ENCODE data around the gene CPA3. TPM values are rescaled to one million over a fixed set of nuclear protein-coding genes. Genes with fewer than 3 reads are reported as not detected.

The CPA3 gene
- total and polyA plus RNA-seq, 2 of the 13 experiments (the other 11 are each of a cell fraction or from before 2014, with no cell fraction given) = not detected

DNA sequence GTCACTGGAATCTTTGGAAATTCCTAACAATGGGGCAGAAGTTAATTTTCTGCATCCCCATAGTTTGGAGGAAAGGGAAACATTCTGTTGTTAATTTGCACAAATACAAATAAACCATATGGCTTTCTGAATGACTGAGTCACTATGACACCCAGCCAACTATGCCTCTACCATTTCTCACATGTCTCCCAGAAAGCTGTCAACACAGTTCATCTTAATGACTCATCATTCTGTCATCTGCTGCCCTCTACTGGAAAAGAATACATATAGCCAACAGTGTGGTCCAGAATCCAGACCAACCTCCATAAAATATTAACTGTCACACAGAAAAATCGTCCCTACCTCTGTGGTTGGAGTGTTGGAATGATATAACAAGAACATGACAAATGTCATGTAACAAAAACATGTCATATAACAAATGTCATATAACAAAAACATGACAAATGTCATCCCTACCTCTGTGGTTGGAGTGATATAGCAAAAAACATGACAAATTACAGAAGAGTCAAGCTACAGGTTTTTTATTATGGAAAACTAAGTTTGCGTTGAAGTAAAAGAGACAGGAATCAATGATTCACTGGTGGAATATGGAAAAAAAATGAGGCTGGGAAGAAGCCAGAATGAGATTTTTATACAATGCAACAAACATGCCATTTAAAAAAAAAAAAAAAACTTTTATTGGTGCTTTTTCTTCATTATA lies 78.6 kb downstream of the CPA3 start (continued):
- no peak for TF ChIP-seq FIP1L1 (IDR thresholded peaks at IDR 0.05; ENCODE audit: borderline replicate concordance, insufficient read depth, low read depth, low read length)
- TF ChIP-seq RFX3 (CRISPR knock-in tag; IDR thresholded peaks at IDR 0.05) = no peak
- no peak for TF ChIP-seq PTBP1 (IDR thresholded peaks at IDR 0.05; ENCODE audit: low read depth, low read length, poor library complexity, severe bottlenecking)
- TF ChIP-seq GTF2F1 (IDR thresholded peaks at IDR 0.05; ENCODE audit: low read length) = no peak
- TF ChIP-seq DNMT3B (CRISPR knock-in tag; conservative IDR thresholded peaks at IDR 0.05) = no peak

DNA sequence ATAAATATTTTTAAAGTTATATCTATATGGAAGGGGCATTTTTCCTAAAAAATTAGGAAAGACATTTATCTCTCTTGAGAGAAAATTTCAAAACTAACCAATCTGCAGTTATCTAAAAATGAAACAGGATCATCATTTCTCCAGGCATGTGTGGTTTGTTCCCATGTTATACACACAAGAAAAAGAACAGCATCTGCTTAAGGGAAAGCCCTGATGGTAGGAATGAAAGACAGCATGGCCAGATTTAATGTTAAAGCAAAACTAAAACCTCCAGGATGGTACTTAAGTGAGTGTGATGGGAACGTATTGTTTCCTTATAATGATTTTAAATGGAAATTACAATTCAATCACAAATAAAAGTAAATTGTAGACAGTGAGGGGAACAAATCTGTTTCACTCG lies 80.0 kb downstream of the CPA3 start:
- in situ Hi-C loops (cut with HindIII; ENCODE audit: extremely low pct_ligation_motif_present, low pct_unique_long_range_greater_than_20kb) (loop anchor here (5.0 kb wide), 3 partner anchors 83 to 563 kb away; no protein-coding TSS in a partner anchor), intact Hi-C loops (cut with micrococcal nuclease; ENCODE audit: unreplicated experiment) (loop anchor here (5.0 kb wide), 1 partner anchor 568 kb away; no protein-coding TSS in a partner anchor)
- FAIRE-seq = no peak
- H4K20me1 ChIP-seq (ENCODE audit: insufficient read depth, low read length) = no peaks in the 10 kb centered on the region
- no peaks in the 10 kb centered on the region for H3K4me1 ChIP-seq (ENCODE audit: insufficient read depth, low read length)
- 25% methylated on average over 2 of the region's 2 CpGs for WGBS (ENCODE audit: low lambda C conversion rate)
- no peak for DNase-seq (ENCODE audit: low spot score)
- H3K27ac ChIP-seq (ENCODE audit: extremely low read length, insufficient read depth, low read length) = no peak overlapping the region
- H3K4me3 ChIP-seq (replicated peaks in 1 of 3; ENCODE audit: insufficient read depth in 1 of 3, low read depth in 2 of 3, low read length in 3 of 3) = no peak overlapping the region
- no peak for ATAC-seq
- no peaks in the 10 kb centered on the region for H3K79me2 ChIP-seq (ENCODE audit: insufficient read depth, low read length)
- H3K27me3 ChIP-seq (ENCODE audit: control insufficient read depth in 1 of 2, insufficient read depth in 2 of 2, low read length in 2 of 2) = peaks cover 0 to 13% of the 10 kb centered on the region in 2 experiments; a peak in 1 of 5 replicates
- POLR2A ChIA-PET = no interaction called here
- BruUV-seq (replicated peaks) = no TSS peak
- no peak overlapping the region for H3K4me2 ChIP-seq (ENCODE audit: low read depth, low read length)
- no peaks in the 10 kb centered on the region for H3K36me3 ChIP-seq (replicated peaks in 1 of 2; ENCODE audit: control insufficient read depth in 1 of 2, insufficient read depth in 2 of 2, low read length in 2 of 2)
- no peak overlapping the region for H2AFZ ChIP-seq (ENCODE audit: low read length)
- H3K9me3 ChIP-seq (ENCODE audit: low read length) = no peaks in the 10 kb centered on the region
- no peak overlapping the region for H3K9ac ChIP-seq (ENCODE audit: insufficient read depth, low read depth, low read length)
- CTCF ChIA-PET (ENCODE audit: low intra/inter-chr PET ratio, low total read pairs) = no interaction called here
- no peak for TF ChIP-seq GATAD1 (CRISPR knock-in tag; IDR thresholded peaks at IDR 0.05)
- TF ChIP-seq, protein P1, sequence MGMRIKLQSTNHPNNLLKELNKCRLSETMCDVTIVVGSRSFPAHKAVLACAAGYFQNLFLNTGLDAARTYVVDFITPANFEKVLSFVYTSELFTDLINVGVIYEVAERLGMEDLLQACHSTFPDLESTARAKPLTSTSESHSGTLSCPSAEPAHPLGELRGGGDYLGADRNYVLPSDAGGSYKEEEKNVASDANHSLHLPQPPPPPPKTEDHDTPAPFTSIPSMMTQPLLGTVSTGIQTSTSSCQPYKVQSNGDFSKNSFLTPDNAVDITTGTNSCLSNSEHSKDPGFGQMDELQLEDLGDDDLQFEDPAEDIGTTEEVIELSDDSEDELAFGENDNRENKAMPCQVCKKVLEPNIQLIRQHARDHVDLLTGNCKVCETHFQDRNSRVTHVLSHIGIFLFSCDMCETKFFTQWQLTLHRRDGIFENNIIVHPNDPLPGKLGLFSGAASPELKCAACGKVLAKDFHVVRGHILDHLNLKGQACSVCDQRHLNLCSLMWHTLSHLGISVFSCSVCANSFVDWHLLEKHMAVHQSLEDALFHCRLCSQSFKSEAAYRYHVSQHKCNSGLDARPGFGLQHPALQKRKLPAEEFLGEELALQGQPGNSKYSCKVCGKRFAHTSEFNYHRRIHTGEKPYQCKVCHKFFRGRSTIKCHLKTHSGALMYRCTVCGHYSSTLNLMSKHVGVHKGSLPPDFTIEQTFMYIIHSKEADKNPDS (CRISPR knock-in tag; IDR thresholded peaks at IDR 0.05) = no peak
- no peak for TF ChIP-seq ATF3 (CRISPR knock-in tag; IDR thresholded peaks at IDR 0.05)
- no peak for TF ChIP-seq MEIS2 (CRISPR knock-in tag; IDR thresholded peaks at IDR 0.05)
- TF ChIP-seq TARDBP (CRISPR knock-in tag; IDR thresholded peaks at IDR 0.05) = no peak
- TF ChIP-seq GATA4 (IDR thresholded peaks at IDR 0.05; ENCODE audit: borderline replicate concordance, low read depth) = no peak
- TF ChIP-seq RARG (CRISPR knock-in tag; IDR thresholded peaks at IDR 0.05; ENCODE audit: low read depth) = no peak
- no peak for TF ChIP-seq ZNF646 (CRISPR knock-in tag; IDR thresholded peaks at IDR 0.05)
- no peak for TF ChIP-seq ZNF782 (CRISPR knock-in tag; IDR thresholded peaks at IDR 0.05; ENCODE audit: borderline replicate concordance)
- TF ChIP-seq SAFB2 (CRISPR knock-in tag; IDR thresholded peaks at IDR 0.05; ENCODE audit: borderline replicate concordance, low read depth) = no peak

All from HepG2 (cell line).